C4-2B (cell line): ENCODE data around the gene NR6A1.

Experiments
- ZFX ChIP-seq: fragments of 450-650 bp; IDR thresholded peaks from 2 replicates; pipeline ENCODE4 v1.6.1; 2017
- TF ChIP-seq, protein P1 (sequence below): fragments of 450-650 bp; conservative IDR thresholded peaks from 2 replicates; pipeline ENCODE4 v1.5.1; 2017; ENCODE audit warnings: mild to moderate bottlenecking

DNA sequence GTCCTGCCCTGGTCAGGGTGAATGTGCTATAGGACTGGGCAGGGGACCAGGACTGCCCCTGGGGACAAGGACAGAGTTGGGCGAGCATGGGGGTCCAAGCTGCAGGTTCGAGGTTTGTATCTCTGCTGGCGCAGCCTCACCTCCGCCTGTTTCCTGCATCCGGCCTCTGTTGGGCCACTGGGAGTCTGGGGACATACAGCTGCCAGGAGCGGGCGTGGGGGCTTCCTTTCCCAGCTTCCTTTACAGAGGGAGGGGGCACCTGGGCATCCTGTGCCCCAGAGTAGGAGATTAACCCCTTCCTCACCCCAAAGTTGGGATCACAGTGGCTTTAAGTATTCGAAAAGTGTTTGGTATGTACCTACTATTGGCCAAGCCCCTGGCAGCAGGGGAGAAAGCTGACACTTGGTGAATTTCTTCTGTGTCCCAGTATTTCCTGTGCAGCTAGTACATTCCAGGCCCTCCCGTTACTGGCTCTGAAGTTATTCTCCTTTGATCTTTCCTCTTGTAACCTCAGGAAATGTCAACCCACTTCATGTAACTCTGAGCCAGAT, 24.8 kb upstream of the NR6A1 start:
- TF ChIP-seq, protein P1, sequence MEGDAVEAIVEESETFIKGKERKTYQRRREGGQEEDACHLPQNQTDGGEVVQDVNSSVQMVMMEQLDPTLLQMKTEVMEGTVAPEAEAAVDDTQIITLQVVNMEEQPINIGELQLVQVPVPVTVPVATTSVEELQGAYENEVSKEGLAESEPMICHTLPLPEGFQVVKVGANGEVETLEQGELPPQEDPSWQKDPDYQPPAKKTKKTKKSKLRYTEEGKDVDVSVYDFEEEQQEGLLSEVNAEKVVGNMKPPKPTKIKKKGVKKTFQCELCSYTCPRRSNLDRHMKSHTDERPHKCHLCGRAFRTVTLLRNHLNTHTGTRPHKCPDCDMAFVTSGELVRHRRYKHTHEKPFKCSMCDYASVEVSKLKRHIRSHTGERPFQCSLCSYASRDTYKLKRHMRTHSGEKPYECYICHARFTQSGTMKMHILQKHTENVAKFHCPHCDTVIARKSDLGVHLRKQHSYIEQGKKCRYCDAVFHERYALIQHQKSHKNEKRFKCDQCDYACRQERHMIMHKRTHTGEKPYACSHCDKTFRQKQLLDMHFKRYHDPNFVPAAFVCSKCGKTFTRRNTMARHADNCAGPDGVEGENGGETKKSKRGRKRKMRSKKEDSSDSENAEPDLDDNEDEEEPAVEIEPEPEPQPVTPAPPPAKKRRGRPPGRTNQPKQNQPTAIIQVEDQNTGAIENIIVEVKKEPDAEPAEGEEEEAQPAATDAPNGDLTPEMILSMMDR: no peak
- TF ChIP-seq ZFX: no peak
